GM12878 (cell line): Measurements from ENCODE around the gene GIT1. TPM values are rescaled to one million over a fixed set of nuclear protein-coding genes. Genes with fewer than 3 reads are reported as not detected.

Experiments
- ATAC-seq: fragments of 200-7000 bp; cut with Tn5 transposase; 3 replicates; pipeline ENCODE4 v1.9.1; 2020; ENCODE audit warnings: mild to moderate bottlenecking, moderate library complexity
- Bru-seq: library from RNA; stranded (reverse); fragments of 400-500 nt; gene quantifications from one replicate; lab custom pipeline; 2021; lab: Mats Ljungman, UMichigan
- BruChase-seq, 2 experiments: library from RNA; stranded (reverse); fragments of 400-500 nt; gene quantifications; one replicate each; lab custom pipeline; 2021; lab: Mats Ljungman, UMichigan
- BruUV-seq: library from RNA; stranded (reverse); fragments of 400-500 nt; replicated peaks from 2 replicates; lab custom pipeline; 2021; lab: Mats Ljungman, UMichigan
- CTCF ChIA-PET: fragments of 300-600 bp; sonication (Branson Sonifier 250); formaldehyde crosslinking; extraction: SDS; loops from one replicate; lab custom pipeline; 2021; ENCODE audit warnings: inconsistent platforms; lab: Yijun Ruan, JAX
- POLR2A ChIA-PET: fragments of 350-600 bp; formaldehyde crosslinking; extraction: SDS; loops from one replicate; lab custom pipeline; 2021; ENCODE audit warnings: inconsistent platforms; lab: Charles Lee
- RAD21 ChIA-PET: fragments of 300-600 bp; sonication (Branson Sonifier 250); formaldehyde crosslinking; loops from one replicate; lab custom pipeline; 2023; ENCODE audit warnings: antibody characterized with exemption; ENCODE audit not compliant: unreplicated experiment; lab: Charles Lee
- SMC1A ChIA-PET: fragments of 300-600 bp; sonication (Branson Sonifier 250); formaldehyde crosslinking; loops from one replicate; lab custom pipeline; 2023; ENCODE audit not compliant: unreplicated experiment, uncharacterized antibody; lab: Charles Lee
- DNase-seq: peaks from one replicate; pipeline ENCODE4 v3.0.0-alpha.2; 2011; ENCODE audit warnings: low read depth, low spot score
- FAIRE-seq: peaks from 3 replicates; lab custom pipeline; 2011; peaks lifted over from hg19 to GRCh38; lab: Jason Lieb, UNC
- H2AFZ ChIP-seq: 2 replicates; pipeline ENCODE4 v1.6.0; 2011; ENCODE audit warnings: low read depth, low read length, control low read depth; ENCODE audit not compliant: control insufficient read depth
- H3K27ac ChIP-seq: 2 replicates; pipeline ENCODE4 v1.5.1; 2011; ENCODE audit warnings: control low read depth; ENCODE audit not compliant: control insufficient read depth, insufficient read depth
- H3K27me3 ChIP-seq, 2 experiments: replicated peaks in 1 of 2; 2 replicates each; pipeline versions ENCODE4 v1.6.0 to v1.6.1; 2011; ENCODE audit warnings: low read length in 1 of 2; ENCODE audit not compliant: control insufficient read depth in 2 of 2, insufficient read depth in 2 of 2
- H3K36me3 ChIP-seq, 2 experiments: 2 replicates each; pipeline ENCODE4 v1.5.1; 2011; ENCODE audit warnings: low read length in 1 of 2; ENCODE audit not compliant: control insufficient read depth in 2 of 2, insufficient read depth in 2 of 2
- H3K4me1 ChIP-seq: 2 replicates; pipeline ENCODE4 v1.6.1; 2011; ENCODE audit warnings: mild to moderate bottlenecking, low read length, moderate library complexity, mixed read lengths; ENCODE audit not compliant: control insufficient read depth, insufficient read depth
- H3K4me2 ChIP-seq: 2 replicates; pipeline ENCODE4 v1.6.0; 2011; ENCODE audit warnings: control low read depth; ENCODE audit not compliant: control insufficient read depth, insufficient read depth
- H3K4me3 ChIP-seq: fragments of 200-600 bp; sonication (generic); 2 replicates; pipeline ENCODE4 v1.5.1; 2016
- H3K79me2 ChIP-seq: 2 replicates; pipeline ENCODE4 v1.6.0; 2011; ENCODE audit warnings: low read length; ENCODE audit not compliant: control insufficient read depth, insufficient read depth
- H3K9ac ChIP-seq: 2 replicates; pipeline ENCODE4 v1.8.0; 2011; ENCODE audit warnings: low read length, control low read depth, mixed read lengths; ENCODE audit not compliant: control insufficient read depth, insufficient read depth
- H3K9me3 ChIP-seq: replicated peaks from 3 replicates; pipeline ENCODE4 v1.5.1; 2011; ENCODE audit warnings: mild to moderate bottlenecking, low read length; ENCODE audit not compliant: control insufficient read depth, insufficient read depth
- H4K20me1 ChIP-seq: 2 replicates; pipeline ENCODE4 v1.6.0; 2011; ENCODE audit not compliant: control insufficient read depth, insufficient read depth
- BHLHE40 ChIP-seq, 2 experiments: fragments of 450-650 bp in 1 of 2; IDR thresholded peaks; 2 replicates each; pipeline ENCODE4 v1.6.1; 2011 to 2017; ENCODE audit warnings: low read depth in 2 of 2, borderline replicate concordance in 1 of 2, improper control_type of control experiment in 1 of 2, low read length in 1 of 2, mild to moderate bottlenecking in 1 of 2
- CBX5 ChIP-seq: sonication (generic); IDR thresholded peaks from 2 replicates; pipeline ENCODE4 v1.6.1; 2016; ENCODE audit warnings: low read depth, moderate library complexity, mild to moderate bottlenecking, inconsistent platforms
- GATAD2B ChIP-seq: fragments of 450-650 bp; conservative IDR thresholded peaks from 2 replicates; pipeline ENCODE4 v1.6.1; 2017; ENCODE audit warnings: low read depth, mild to moderate bottlenecking, moderate library complexity
- KLF5 ChIP-seq: fragments of 450-650 bp; IDR thresholded peaks from 2 replicates; pipeline ENCODE4 v1.6.1; 2014; ENCODE audit warnings: mild to moderate bottlenecking; ENCODE audit not compliant: partially characterized antibody
- MEF2A ChIP-seq: IDR thresholded peaks from 2 replicates; pipeline ENCODE4 v1.6.1; 2011; ENCODE audit warnings: low read depth, mild to moderate bottlenecking, low read length, moderate library complexity; ENCODE audit not compliant: insufficient read depth
- MXI1 ChIP-seq: fragments of 150-350 bp; IDR thresholded peaks from 2 replicates; pipeline ENCODE4 v1.6.1; 2011; ENCODE audit warnings: low read depth, mild to moderate bottlenecking, inconsistent platforms, low read length, improper control_type of control experiment
- RELB ChIP-seq: fragments of 450-650 bp; IDR thresholded peaks from 2 replicates; pipeline ENCODE4 v1.6.1; 2017; ENCODE audit warnings: low read depth, mild to moderate bottlenecking, moderate library complexity
- RUNX3 ChIP-seq: IDR thresholded peaks from 2 replicates; pipeline ENCODE4 v1.6.1; 2012; ENCODE audit warnings: low read length, inconsistent platforms
- SMAD5 ChIP-seq: IDR thresholded peaks from 2 replicates; pipeline ENCODE4 v1.6.1; 2016; ENCODE audit warnings: antibody characterized with exemption, low read depth
- SP1 ChIP-seq: IDR thresholded peaks from one replicate; pipeline ENCODE4 v1.6.1; 2011; ENCODE audit warnings: low read depth, low read length
- ZNF207 ChIP-seq: fragments of 450-650 bp; IDR thresholded peaks from 2 replicates; pipeline ENCODE4 v1.6.1; 2014; ENCODE audit warnings: antibody characterized with exemption, mild to moderate bottlenecking, borderline replicate concordance
- ZSCAN29 ChIP-seq: fragments of 450-650 bp; IDR thresholded peaks from 2 replicates; pipeline ENCODE4 v1.6.1; 2017; ENCODE audit warnings: mild to moderate bottlenecking, moderate library complexity
- WGBS: methylation state at CpG from one replicate; pipeline ENCODE4 v1.1.6; 2016; ENCODE audit warnings: low lambda C conversion rate; ENCODE audit not compliant: insufficient replicate concordance, insufficient coverage; ENCODE audit errors: missing lambda C conversion rate; 5-methylcytosine and 5-hydroxymethylcytosine counted together
- in situ Hi-C: fragments of 300-500 bp; cut with MboI; formaldehyde crosslinking; loops from 9 replicates; pipeline ENCODE4 v1.14.3; 2018; ENCODE audit warnings: mixed read lengths
- intact Hi-C: fragments of 100-400 bp; cut with micrococcal nuclease; formaldehyde crosslinking; loops from one replicate; pipeline ENCODE4 v1.14.2; 2022; ENCODE audit not compliant: unreplicated experiment
- long read RNA-seq, 2 experiments: library from polyadenylated mRNA; unstranded; transcript quantifications; one replicate each; pipeline ENCODE4 v2.0.0, GENCODE V29; 2019 to 2020
- polyA minus RNA-seq, 3 experiments: library from RNA; depleted of rRNA, polyadenylated mRNA; stranded (reverse); fragments of >200 nt; gene quantifications; 2 replicates each; pipeline ENCODE4 v1.2.3, GENCODE V29; 2011
- polyA plus RNA-seq, 11 experiments: library from polyadenylated mRNA; depleted of rRNA in 4 of 11; unstranded in 6 of 11; stranded (reverse) in 5 of 11; fragments of >200 nt; fragmentation: Nextera tagmentation in 4 of 11; fragmentation: Illumina TruSeq in 1 of 11; extraction: Ambion mirVana in 4 of 11; extraction: Trizol in 1 of 11; gene quantifications; 1 replicate in 1 of 11; 2 replicates in 10 of 11; pipeline versions ENCODE4 v1.2.1 to v1.2.3, GENCODE V29; 2011 to 2016; ENCODE audit warnings: inconsistent platforms in 2 of 11, missing spikeins in 2 of 11, low read depth in 1 of 11
- total RNA-seq, 4 experiments: library from RNA; depleted of rRNA in 3 of 4; stranded (reverse); fragments of >200 nt in 3 of 4; fragmentation: Illumina TruSeq in 1 of 4; extraction: Trizol in 1 of 4; gene quantifications; 2 replicates each; pipeline versions ENCODE4 v1.2.1 to v1.2.3, GENCODE V29; 2013 to 2021
- TF ChIP-seq, protein P1 (sequence below): IDR thresholded peaks from 2 replicates; pipeline ENCODE4 v1.6.1; 2012; ENCODE audit warnings: low read depth, low read length, improper control_type of control experiment

Gene GIT1, protein sequence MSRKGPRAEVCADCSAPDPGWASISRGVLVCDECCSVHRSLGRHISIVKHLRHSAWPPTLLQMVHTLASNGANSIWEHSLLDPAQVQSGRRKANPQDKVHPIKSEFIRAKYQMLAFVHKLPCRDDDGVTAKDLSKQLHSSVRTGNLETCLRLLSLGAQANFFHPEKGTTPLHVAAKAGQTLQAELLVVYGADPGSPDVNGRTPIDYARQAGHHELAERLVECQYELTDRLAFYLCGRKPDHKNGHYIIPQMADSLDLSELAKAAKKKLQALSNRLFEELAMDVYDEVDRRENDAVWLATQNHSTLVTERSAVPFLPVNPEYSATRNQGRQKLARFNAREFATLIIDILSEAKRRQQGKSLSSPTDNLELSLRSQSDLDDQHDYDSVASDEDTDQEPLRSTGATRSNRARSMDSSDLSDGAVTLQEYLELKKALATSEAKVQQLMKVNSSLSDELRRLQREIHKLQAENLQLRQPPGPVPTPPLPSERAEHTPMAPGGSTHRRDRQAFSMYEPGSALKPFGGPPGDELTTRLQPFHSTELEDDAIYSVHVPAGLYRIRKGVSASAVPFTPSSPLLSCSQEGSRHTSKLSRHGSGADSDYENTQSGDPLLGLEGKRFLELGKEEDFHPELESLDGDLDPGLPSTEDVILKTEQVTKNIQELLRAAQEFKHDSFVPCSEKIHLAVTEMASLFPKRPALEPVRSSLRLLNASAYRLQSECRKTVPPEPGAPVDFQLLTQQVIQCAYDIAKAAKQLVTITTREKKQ
- 31.4 and 40.8 TPM in 2 replicates for total RNA-seq (2013; cell fraction: nucleolus; rRNA removed)
- total RNA-seq (2014; rRNA removed) (24.2 and 30.6 TPM in 2 replicates), total RNA-seq (2014; rRNA removed; fragmentation: Illumina TruSeq; extraction: Trizol) (15.4 and 16.1 TPM in 2 replicates), total RNA-seq (2021) (45.1 and 45.3 TPM in 2 replicates), polyA plus RNA-seq (2011; rRNA removed) (11.3 and 25.6 TPM in 2 replicates), polyA plus RNA-seq (2014; fragmentation: Illumina TruSeq; extraction: Trizol) (20.0 and 32.4 TPM in 2 replicates), polyA plus RNA-seq (2014; fragmentation: Nextera tagmentation; extraction: Ambion mirVana) (under 1 TPM; 0.24 to 0.58 TPM), polyA plus RNA-seq (2014; rRNA removed) (33.7 and 34.2 TPM in 2 replicates), polyA plus RNA-seq (2016; fragmentation: Nextera tagmentation; extraction: Ambion mirVana) (1 to 10 TPM; 4.4 to 4.9 TPM), polyA minus RNA-seq (2011; rRNA and poly(A)+ RNA removed) (24.4 and 31.5 TPM in 2 replicates), Bru-seq, nascent RNA (percentile 53 among the genes with signal in this experiment), BruChase-seq, experiment 1, labeled RNA remaining after a 6-hour chase (percentile 69 among the genes with signal in this experiment), BruChase-seq, experiment 2, labeled RNA remaining after a 2-hour chase (percentile 61 among the genes with signal in this experiment)
- polyA plus RNA-seq (2011; ENCODE audit: low read depth), result 6.9 TPM
- 19.7 and 24.9 TPM in 2 replicates for polyA plus RNA-seq (2011; cell fraction: cytosol; rRNA removed)
- 76.5 and 89.1 TPM in 2 replicates for polyA plus RNA-seq (2011; cell fraction: nucleus; rRNA removed)
- polyA plus RNA-seq (2012), result 19.0 and 19.4 TPM in 2 replicates
- polyA minus RNA-seq (2011; cell fraction: cytosol; rRNA and poly(A)+ RNA removed), result 15.8 and 24.1 TPM in 2 replicates
- 33.0 and 56.8 TPM in 2 replicates for polyA minus RNA-seq (2011; cell fraction: nucleus; rRNA and poly(A)+ RNA removed)
- long read RNA-seq, experiment 1, partial matches to known transcripts, result 1 of 2 reads
- long read RNA-seq, experiment 1, other reads (novel, unspliced or antisense), result 1 of 2 reads
- long read RNA-seq, experiment 2, partial matches to known transcripts, result 1 of 2 reads
- long read RNA-seq, experiment 2, other reads (novel, unspliced or antisense), result 1 of 2 reads

- no TSS peak for BruUV-seq
- no peaks in the 10 kb centered on the region for H3K36me3 ChIP-seq
- H3K4me2 ChIP-seq, result peak within 1 kb of the TSS; percentile 100
- no peaks in the 10 kb centered on the region for H3K9me3 ChIP-seq
- H3K27ac ChIP-seq, result peak within 1 kb of the TSS; percentile 72
- peak within 1 kb of the TSS; percentile 78 for H3K9ac ChIP-seq
- in situ Hi-C loops (no loop called here), intact Hi-C loops (loop anchor here (10.0 kb wide), 1 partner anchor 225 kb away; no protein-coding TSS in a partner anchor)
- H3K4me1 ChIP-seq, result peaks cover 52% of the 10 kb centered on the region
- WGBS, result 2% methylated on average over 35 of the region's 70 CpGs
- H3K4me3 ChIP-seq, result peak within 1 kb of the TSS; percentile 94
- RAD21 ChIA-PET, result no interaction called here
- H2AFZ ChIP-seq, result peak within 1 kb of the TSS; percentile 95
- H3K79me2 ChIP-seq, result peaks cover 29% of the 10 kb centered on the region
- no peaks in the 10 kb centered on the region for H4K20me1 ChIP-seq
- H3K27me3 ChIP-seq, result no peaks in the 10 kb centered on the region; a peak in 1 of 4 replicates
- POLR2A ChIA-PET, result interaction anchor here (3.1 kb wide), 1 partner anchor 27 kb away, joined by 9 read pairs; no protein-coding TSS in a partner anchor
- no peak for DNase-seq
- SMC1A ChIA-PET, result interaction anchor here (1.1 to 3.0 kb wide), 2 partner anchors 9 to 28 kb away, joined by 5 to 17 read pairs; no protein-coding TSS in a partner anchor
- CTCF ChIA-PET, result interaction anchor here (1.0 to 6.7 kb wide), 6 partner anchors 8 to 341 kb away, joined by 4 to 82 read pairs (median 43); no protein-coding TSS in a partner anchor
- ATAC-seq, result peak; percentile 74
- FAIRE-seq, result no peak
- 0 out of 2 replicates have a peak, but pooled peaks have one; percentile 33 for TF ChIP-seq ZNF207
- TF ChIP-seq BHLHE40 (IDR thresholded peaks at IDR 0.05; ENCODE audit: borderline replicate concordance in 1 of 2, low read depth in 2 of 2, low read length in 1 of 2), result peak in 1 of 2 experiments; percentile 72; a peak in 2 of 4 replicates
- TF ChIP-seq, protein P1, sequence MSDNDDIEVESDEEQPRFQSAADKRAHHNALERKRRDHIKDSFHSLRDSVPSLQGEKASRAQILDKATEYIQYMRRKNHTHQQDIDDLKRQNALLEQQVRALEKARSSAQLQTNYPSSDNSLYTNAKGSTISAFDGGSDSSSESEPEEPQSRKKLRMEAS, result 0 out of 2 replicates have a peak, but pooled peaks have one; percentile 31
- TF ChIP-seq KLF5, result peak; percentile 44
- TF ChIP-seq RELB, result peak; percentile 31; the same call in 1 of the 2 replicates
- peak; percentile 40; the same call in 1 of the 2 replicates for TF ChIP-seq MXI1
- peak; percentile 70 for TF ChIP-seq GATAD2B
- 0 out of 2 replicates have a peak, but pooled peaks have one; percentile 34 for TF ChIP-seq MEF2A
- no peak for TF ChIP-seq SMAD5
- no peak for TF ChIP-seq CBX5
- 0 out of 2 replicates have a peak, but pooled peaks have one; percentile 13 for TF ChIP-seq ZSCAN29
- TF ChIP-seq RUNX3, result no peak
- peak; percentile 45 for TF ChIP-seq SP1
Observed at GRCh38 chr17:29589524-29590410, at the start of gene GIT1. TSS of gene GIT1 (minus strand) at chr17:29589648. CDS start at chr17:29589378, 270 bp downstream.
